GM23248 (cell line): Measurements from ENCODE around the gene GABRB3. TPM values are rescaled to one million over a fixed set of nuclear protein-coding genes. Genes with fewer than 3 reads are reported as not detected.

Source experiments
- DNase-seq: peaks from one replicate; pipeline ENCODE4 v3.0.0-alpha.2; 2015
- H2AFZ ChIP-seq: fragments of 200-600 bp; sonication (generic); 2 replicates; pipeline ENCODE4 v1.6.1; 2016; ENCODE audit warnings: antibody characterized with exemption
- H3F3A ChIP-seq: fragments of 200-600 bp; sonication (generic); 2 replicates; pipeline ENCODE4 v1.6.1; 2016; ENCODE audit warnings: mild to moderate bottlenecking, antibody characterized with exemption, mixed run types; ENCODE audit not compliant: insufficient read depth
- H3K27ac ChIP-seq: fragments of 200-600 bp; sonication (generic); 2 replicates; pipeline ENCODE4 v1.5.1; 2016; ENCODE audit warnings: mild to moderate bottlenecking
- H3K27me3 ChIP-seq: fragments of 200-600 bp; sonication (generic); replicated peaks from 2 replicates; pipeline ENCODE4 v1.6.1; 2016; ENCODE audit warnings: mild to moderate bottlenecking; ENCODE audit not compliant: insufficient read depth
- H3K36me3 ChIP-seq: fragments of 200-600 bp; sonication (generic); 2 replicates; pipeline ENCODE4 v1.6.1; 2016; ENCODE audit warnings: low read depth, mild to moderate bottlenecking
- H3K4me1 ChIP-seq: fragments of 200-600 bp; sonication (generic); 2 replicates; pipeline ENCODE4 v1.6.1; 2016; ENCODE audit warnings: mild to moderate bottlenecking; ENCODE audit not compliant: insufficient read depth
- H3K4me2 ChIP-seq: fragments of 200-600 bp; sonication (generic); one replicate; pipeline ENCODE4 v1.6.1; 2016; ENCODE audit warnings: mild to moderate bottlenecking; ENCODE audit not compliant: unreplicated experiment
- H3K4me3 ChIP-seq: fragments of 200-600 bp; sonication (generic); 2 replicates; pipeline ENCODE4 v1.5.1; 2016; ENCODE audit warnings: mild to moderate bottlenecking
- H3K79me2 ChIP-seq: fragments of 200-600 bp; sonication (generic); 2 replicates; pipeline ENCODE4 v1.6.1; 2016; ENCODE audit warnings: mild to moderate bottlenecking; ENCODE audit not compliant: insufficient read depth
- H3K9ac ChIP-seq: fragments of 200-600 bp; sonication (generic); 2 replicates; pipeline ENCODE4 v1.6.1; 2016; ENCODE audit warnings: mild to moderate bottlenecking
- H3K9me2 ChIP-seq: fragments of 200-600 bp; sonication (generic); 2 replicates; pipeline ENCODE4 v1.6.1; 2016; ENCODE audit warnings: mixed run types, mild to moderate bottlenecking, moderate library complexity; ENCODE audit not compliant: insufficient read depth
- H3K9me3 ChIP-seq: fragments of 200-600 bp; sonication (generic); one replicate; pipeline ENCODE4 v1.6.1; 2017; ENCODE audit warnings: low read depth
- H4K20me1 ChIP-seq: fragments of 200-600 bp; sonication (generic); 2 replicates; pipeline ENCODE4 v1.6.0; 2016; ENCODE audit not compliant: insufficient read depth
- EZH2 ChIP-seq: fragments of 200-600 bp; sonication (generic); IDR thresholded peaks from 2 replicates; pipeline ENCODE4 v1.6.1; 2018; ENCODE audit warnings: antibody characterized with exemption, mild to moderate bottlenecking; ENCODE audit not compliant: insufficient read depth, poor library complexity, severe bottlenecking
- EZH2phosphoT487 ChIP-seq: fragments of 200-600 bp; sonication (generic); IDR thresholded peaks from 2 replicates; pipeline ENCODE4 v1.6.1; 2018; ENCODE audit warnings: antibody characterized with exemption, moderate library complexity, mild to moderate bottlenecking, low read depth; ENCODE audit not compliant: insufficient read depth
- WGBS, 2 experiments: methylation state at CpG; one replicate each; pipeline ENCODE4 v1.1.6; 2015 to 2017; ENCODE audit warnings: low lambda C conversion rate in 2 of 2, low coverage in 1 of 2; ENCODE audit errors: missing lambda C conversion rate in 2 of 2; 5-methylcytosine and 5-hydroxymethylcytosine counted together
- in situ Hi-C: fragments of 300-500 bp; cut with MboI; formaldehyde crosslinking; loops from 2 replicates; pipeline ENCODE4 v1.15.0; 2020
- polyA plus RNA-seq: library from polyadenylated mRNA; unstranded; fragments of >200 nt; fragmentation: Nextera tagmentation; extraction: Ambion mirVana; gene quantifications from 2 replicates; pipeline ENCODE4 v1.2.1, GENCODE V29; 2016
- total RNA-seq: library from RNA; depleted of rRNA; stranded (reverse); fragments of >200 nt; shearing (Covaris generic); gene quantifications from 2 replicates; pipeline ENCODE4 v1.2.3, GENCODE V29; 2014

The GABRB3 gene
- total and polyA plus RNA-seq, 2 experiments from 2014 or later = 0.15 TPM; not detected in 1

DNA sequence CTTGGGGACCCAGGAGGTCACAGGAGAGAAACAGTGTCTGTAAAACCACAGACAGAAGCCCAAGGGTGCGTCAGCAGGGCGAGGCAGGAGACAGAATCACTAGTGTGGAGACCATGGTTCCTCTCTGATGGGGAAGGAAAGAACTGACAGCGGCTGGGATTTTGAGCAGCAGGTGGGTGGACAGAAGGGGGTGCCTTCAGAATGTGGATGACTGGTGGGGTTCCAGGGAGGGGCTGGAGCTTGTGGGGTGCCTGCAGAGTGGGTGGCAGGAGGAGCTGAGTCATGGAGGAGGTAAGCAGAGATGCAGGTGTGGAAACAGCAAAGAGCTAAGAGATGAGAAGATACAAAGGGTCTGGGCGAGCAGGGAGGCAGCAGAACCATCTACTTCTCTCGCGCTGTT is 124.2 kb downstream of the GABRB3 start:
- no peaks in the 10 kb centered on the region for H3F3A ChIP-seq
- no peaks in the 10 kb centered on the region for H3K9me2 ChIP-seq
- H4K20me1 ChIP-seq = no peaks in the 10 kb centered on the region
- in situ Hi-C loops = no loop called here
- TF ChIP-seq EZH2 (no peak), EZH2phosphoT487 (no peak)
- H3K4me3 ChIP-seq = no peak overlapping the region
- no peaks in the 10 kb centered on the region for H3K27me3 ChIP-seq
- H3K4me2 ChIP-seq = no peak overlapping the region
- H3K4me1 ChIP-seq = no peaks in the 10 kb centered on the region
- no peak overlapping the region for H2AFZ ChIP-seq
- H3K79me2 ChIP-seq = no peaks in the 10 kb centered on the region
- H3K9ac ChIP-seq = no peak overlapping the region
- WGBS, 2 experiments = 15 to 23% methylated on average over 6 of the region's 6 CpGs
- H3K36me3 ChIP-seq = no peaks in the 10 kb centered on the region
- DNase-seq = no peak
- H3K9me3 ChIP-seq = no peaks in the 10 kb centered on the region
- no peak overlapping the region for H3K27ac ChIP-seq

DNA sequence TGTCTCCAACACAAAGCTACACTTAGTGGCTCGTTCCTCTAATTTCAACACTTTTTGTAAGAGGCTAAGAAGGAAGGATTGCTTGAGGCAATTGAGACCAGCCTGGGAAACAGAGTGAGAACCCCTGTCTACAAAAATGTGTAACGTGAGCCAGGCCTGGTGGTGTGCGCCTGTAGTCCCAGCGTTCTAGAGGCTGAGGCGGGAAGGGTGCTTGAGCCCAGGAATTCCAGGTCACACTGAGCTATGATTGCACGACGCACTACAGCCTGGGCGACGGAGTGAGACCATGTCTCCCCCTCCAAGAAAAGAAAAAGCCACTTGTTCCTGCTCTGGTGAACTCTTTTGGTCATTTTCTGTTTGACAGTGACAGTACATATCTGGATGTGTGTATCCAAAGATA is 127.9 kb downstream of the GABRB3 start:
- TF ChIP-seq EZH2 (no peak), EZH2phosphoT487 (no peak)
- in situ Hi-C loops = no loop called here
- H3K36me3 ChIP-seq = no peaks in the 10 kb centered on the region
- no peaks in the 10 kb centered on the region for H3K27me3 ChIP-seq
- WGBS, 2 experiments = 28 to 39% methylated on average over 9 of the region's 9 CpGs
- H3F3A ChIP-seq = no peaks in the 10 kb centered on the region
- H3K9me3 ChIP-seq = no peaks in the 10 kb centered on the region
- DNase-seq = no peak
- no peaks in the 10 kb centered on the region for H4K20me1 ChIP-seq
- no peaks in the 10 kb centered on the region for H3K79me2 ChIP-seq
- H3K4me2 ChIP-seq = no peak overlapping the region
- no peak overlapping the region for H2AFZ ChIP-seq
- no peaks in the 10 kb centered on the region for H3K4me1 ChIP-seq
- no peak overlapping the region for H3K27ac ChIP-seq
- no peak overlapping the region for H3K9ac ChIP-seq
- H3K4me3 ChIP-seq = no peak overlapping the region
- no peaks in the 10 kb centered on the region for H3K9me2 ChIP-seq

DNA sequence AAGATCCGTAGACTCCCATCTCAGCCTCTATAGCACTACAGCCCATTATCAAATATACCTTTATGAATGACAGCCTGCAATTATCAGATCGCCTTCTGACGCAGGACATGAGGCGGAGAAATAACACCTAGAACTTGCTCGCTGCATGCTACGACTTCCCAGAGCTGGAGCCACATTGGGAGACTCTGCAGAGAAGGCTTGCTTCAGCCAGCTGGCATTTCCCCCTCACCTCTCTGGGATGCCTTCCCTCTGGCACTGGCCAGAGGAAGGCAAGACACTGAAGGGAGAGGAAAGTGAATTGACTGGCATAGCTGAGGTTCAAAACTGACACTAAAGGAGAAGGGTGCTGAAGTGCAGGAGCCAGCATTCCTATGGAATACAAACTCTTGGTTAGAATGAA is 131.7 kb downstream of the GABRB3 start:
- H3K79me2 ChIP-seq = no peaks in the 10 kb centered on the region
- WGBS, 2 experiments = 31 to 33% methylated on average over 6 of the region's 6 CpGs
- H3K9me2 ChIP-seq = no peaks in the 10 kb centered on the region
- H3K9ac ChIP-seq = no peak overlapping the region
- H3K9me3 ChIP-seq = no peaks in the 10 kb centered on the region
- H3K27me3 ChIP-seq = no peaks in the 10 kb centered on the region
- H4K20me1 ChIP-seq = no peaks in the 10 kb centered on the region
- no peaks in the 10 kb centered on the region for H3F3A ChIP-seq
- no peaks in the 10 kb centered on the region for H3K4me1 ChIP-seq
- H2AFZ ChIP-seq = no peak overlapping the region
- H3K27ac ChIP-seq = no peak overlapping the region
- in situ Hi-C loops = no loop called here
- H3K4me3 ChIP-seq = no peak overlapping the region
- no peak for DNase-seq
- no peaks in the 10 kb centered on the region for H3K36me3 ChIP-seq
- TF ChIP-seq EZH2 = no peak
- no peak for TF ChIP-seq EZH2phosphoT487
- H3K4me2 ChIP-seq = no peak overlapping the region

DNA sequence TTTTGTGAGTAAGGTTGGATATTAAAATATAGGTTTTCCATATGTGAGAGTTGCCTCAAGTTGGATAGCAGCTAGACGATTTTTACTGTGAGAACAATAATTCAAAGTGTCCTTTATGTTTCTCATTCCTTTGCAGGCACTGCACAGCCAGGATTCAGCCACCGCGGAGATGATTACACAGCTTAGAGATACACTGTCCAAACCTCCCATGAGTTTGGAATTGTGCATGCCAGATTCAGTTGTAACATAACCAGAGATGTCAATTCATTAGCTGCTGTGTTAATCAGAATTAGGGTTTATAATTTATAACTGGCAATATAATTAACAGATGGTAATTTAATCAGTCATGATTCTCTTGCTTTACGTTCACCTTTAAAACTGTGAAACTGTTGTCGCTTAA is 132.3 kb downstream of the GABRB3 start:
- Histone ChIP-seq H3K9me2 (no peaks in the 10 kb centered on the region), H3K9me3 (no peaks in the 10 kb centered on the region), H3K4me1 (no peaks in the 10 kb centered on the region), H3K36me3 (no peaks in the 10 kb centered on the region), H3F3A (no peaks in the 10 kb centered on the region), H3K4me2 (no peak overlapping the region), H3K79me2 (no peaks in the 10 kb centered on the region), H3K9ac (no peak overlapping the region), H2AFZ (no peak overlapping the region), H4K20me1 (no peaks in the 10 kb centered on the region), H3K27ac (no peak overlapping the region), H3K4me3 (no peak overlapping the region), H3K27me3 (no peaks in the 10 kb centered on the region)
- DNase-seq = no peak
- in situ Hi-C loops = no loop called here
- no peak for TF ChIP-seq EZH2
- no peak for TF ChIP-seq EZH2phosphoT487
- WGBS, 2 experiments = 19 to 26% methylated on average over 5 of the region's 5 CpGs

DNA sequence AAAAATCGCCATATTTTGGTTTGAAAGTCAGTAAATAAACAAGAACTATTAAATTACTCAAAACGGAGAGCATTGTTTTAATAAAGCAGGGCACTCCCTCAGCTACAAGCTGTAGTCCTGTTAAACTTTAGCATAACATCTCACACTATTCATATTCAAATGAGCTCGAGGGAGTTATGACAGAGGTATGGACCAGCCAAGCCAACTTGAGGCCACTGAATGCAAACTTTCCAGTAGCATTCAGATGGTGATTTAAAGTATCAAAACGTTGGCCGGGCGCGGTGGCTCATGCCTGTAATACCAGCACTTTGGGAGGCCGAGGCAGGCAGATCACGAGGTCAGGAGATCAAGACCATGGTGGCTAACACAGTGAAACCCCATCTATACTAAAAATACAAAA is 132.9 kb downstream of the GABRB3 start:
- Histone ChIP-seq H3K9me2 (no peaks in the 10 kb centered on the region), H2AFZ (no peak overlapping the region), H3K36me3 (no peaks in the 10 kb centered on the region), H3K79me2 (no peaks in the 10 kb centered on the region), H3K9me3 (no peaks in the 10 kb centered on the region), H3K4me3 (no peak overlapping the region), H3K4me1 (no peaks in the 10 kb centered on the region), H3F3A (no peaks in the 10 kb centered on the region), H3K9ac (no peak overlapping the region), H3K27me3 (no peaks in the 10 kb centered on the region), H3K4me2 (no peak overlapping the region), H3K27ac (no peak overlapping the region), H4K20me1 (no peaks in the 10 kb centered on the region)
- 28 to 35% methylated on average over 9 of the region's 9 CpGs for WGBS, 2 experiments
- in situ Hi-C loops = no loop called here
- no peak for DNase-seq
- no peak for TF ChIP-seq EZH2phosphoT487
- TF ChIP-seq EZH2 = no peak
